Globus pallidus (tissue), 1 donor: ENCODE results near the gene ASCC2.
A peak's percentile ranks its signal among the peaks of the same experiment; 100 is the strongest.

Source experiments
- DNase-seq: peaks from one replicate; pipeline ENCODE4 v3.0.0-alpha.2; 2015; ENCODE audit warnings: low spot score

The ASCC2 gene

GRCh38 chr22:29786031-29786430, 52.0 kb downstream of the ASCC2 start:
- DNase-seq: no peak

GRCh38 chr22:29784451-29785361, 53.4 kb downstream of the ASCC2 start:
- peak; percentile 65 for DNase-seq

- DNase-seq: peak; percentile 31
Measured at GRCh38 chr22:29782061-29782845, 55.8 kb downstream of the ASCC2 start.

GRCh38 chr22:29780748-29781676, 57.1 kb downstream of the ASCC2 start:
- DNase-seq: no peak

- DNase-seq: no peak
Measured at GRCh38 chr22:29780220-29780619, 57.9 kb downstream of the ASCC2 start.

GRCh38 chr22:29773233-29773632, 64.8 kb downstream of the ASCC2 start:
- no peak for DNase-seq

- DNase-seq: no peak
Measured at GRCh38 chr22:29772170-29772641, 65.9 kb downstream of the ASCC2 start.

- no peak for DNase-seq
Measured at GRCh38 chr22:29769723-29770321, 68.3 kb downstream of the ASCC2 start.

- DNase-seq: no peak
Measured at GRCh38 chr22:29768052-29768693, 69.9 kb downstream of the ASCC2 start.

GRCh38 chr22:29767171-29768051, 70.7 kb downstream of the ASCC2 start, which contains the start of gene UQCR10:
UQCR10 (plus strand) TSS chr22:29767369; CDS start chr22:29767399, 30 bp downstream.
- DNase-seq: peak; percentile 92

- DNase-seq: peak; percentile 96
Measured at GRCh38 chr22:29766632-29767170, 71.4 kb downstream of the ASCC2 start, which contains the start of gene ZMAT5. ZMAT5 (minus strand) TSS chr22:29767007; CDS start chr22:29748544, 18,463 bp downstream.

- DNase-seq: no peak
Measured at GRCh38 chr22:29765905-29766631, 72.0 kb downstream of the ASCC2 start.

- no peak for DNase-seq
Measured at GRCh38 chr22:29762263-29762662, 75.8 kb downstream of the ASCC2 start.

- DNase-seq: no peak
Measured at GRCh38 chr22:29758959-29759358, 79.1 kb downstream of the ASCC2 start.

GRCh38 chr22:29758068-29758622, 79.9 kb downstream of the ASCC2 start:
- no peak for DNase-seq

- no peak for DNase-seq
Measured at GRCh38 chr22:29757096-29757495, 81.0 kb downstream of the ASCC2 start.

GRCh38 chr22:29756341-29756740, 81.7 kb downstream of the ASCC2 start:
- DNase-seq: no peak

- DNase-seq: no peak
Measured at GRCh38 chr22:29755889-29756288, 82.2 kb downstream of the ASCC2 start.
